OCI-LY7 (cell line): ENCODE results near the gene DENND1A. TPM values are rescaled to one million over a fixed set of nuclear protein-coding genes. Genes with fewer than 3 reads are reported as not detected.

Experiments
- BruUV-seq: library from RNA; stranded (reverse); fragments of 400-500 nt; replicated peaks from 2 replicates; lab custom pipeline; 2021; lab: Mats Ljungman, UMichigan
- CTCF ChIA-PET: fragments of 300-600 bp; sonication (Branson Sonifier 250); formaldehyde crosslinking; loops from one replicate; lab custom pipeline; 2022; ENCODE audit warnings: antibody characterized with exemption; ENCODE audit not compliant: unreplicated experiment; lab: Charles Lee
- POLR2A ChIA-PET: fragments of 300-600 bp; sonication (Branson Sonifier 250); formaldehyde crosslinking; loops from one replicate; lab custom pipeline; 2022; ENCODE audit warnings: antibody characterized with exemption; lab: Charles Lee
- DNase-seq: peaks from one replicate; pipeline ENCODE4 v3.0.0-alpha.2; 2015; ENCODE audit warnings: low spot score
- H2AFZ ChIP-seq: fragments of 200-600 bp; sonication (generic), shearing (Covaris generic); 2 replicates; pipeline ENCODE4 v1.6.1; 2014; ENCODE audit warnings: mild to moderate bottlenecking, antibody characterized with exemption, low read length, moderate library complexity
- H3K27ac ChIP-seq: fragments of 200-600 bp; sonication (generic); 2 replicates; pipeline ENCODE4 v1.5.1; 2014; ENCODE audit warnings: mixed run types, low read depth, mild to moderate bottlenecking, moderate library complexity, low read length, inconsistent platforms; ENCODE audit not compliant: poor library complexity, severe bottlenecking
- H3K36me3 ChIP-seq: fragments of 200-600 bp; sonication (generic); 2 replicates; pipeline ENCODE4 v1.6.1; 2014; ENCODE audit warnings: mild to moderate bottlenecking, antibody characterized with exemption, low read length, moderate library complexity, mixed read lengths; ENCODE audit not compliant: insufficient read depth
- H3K4me1 ChIP-seq: fragments of 200-600 bp; sonication (generic); 2 replicates; pipeline ENCODE4 v1.5.1; 2014; ENCODE audit warnings: mild to moderate bottlenecking, low read length; ENCODE audit not compliant: insufficient read depth, poor library complexity, severe bottlenecking
- H3K4me2 ChIP-seq: fragments of 200-600 bp; sonication (generic); 2 replicates; pipeline ENCODE4 v1.6.1; 2014; ENCODE audit warnings: mild to moderate bottlenecking, low read length
- H3K4me3 ChIP-seq: fragments of 200-600 bp; sonication (generic); 2 replicates; pipeline ENCODE4 v1.5.1; 2014; ENCODE audit warnings: mild to moderate bottlenecking, low read depth, low read length; ENCODE audit not compliant: poor library complexity, severe bottlenecking
- H3K79me2 ChIP-seq: fragments of 200-600 bp; sonication (generic); 2 replicates; pipeline ENCODE4 v1.6.1; 2016; ENCODE audit warnings: low read depth, mild to moderate bottlenecking, low read length, moderate library complexity, mixed read lengths; ENCODE audit not compliant: insufficient read depth
- H3K9me2 ChIP-seq: fragments of 200-600 bp; sonication (generic); 2 replicates; pipeline ENCODE4 v1.6.1; 2016; ENCODE audit warnings: mild to moderate bottlenecking, low read length, mixed read lengths; ENCODE audit not compliant: insufficient read depth
- H3K9me3 ChIP-seq: fragments of 200-600 bp; sonication (generic); 2 replicates; pipeline ENCODE4 v1.6.1; 2014; ENCODE audit warnings: mild to moderate bottlenecking, mixed run types, low read length, mixed read lengths
- H4K20me1 ChIP-seq: fragments of 200-600 bp; sonication (generic); 2 replicates; pipeline ENCODE4 v1.6.1; 2014; ENCODE audit warnings: mild to moderate bottlenecking, antibody characterized with exemption, low read length, moderate library complexity, mixed read lengths; ENCODE audit not compliant: insufficient read depth
- EZH2phosphoT487 ChIP-seq: fragments of 200-600 bp; sonication (generic); IDR thresholded peaks from 2 replicates; pipeline ENCODE4 v1.6.1; 2018; ENCODE audit warnings: low read depth, borderline replicate concordance, mild to moderate bottlenecking, mixed run types, antibody characterized with exemption, low read length, moderate library complexity, mixed read lengths
- intact Hi-C: fragments of 100-400 bp; cut with micrococcal nuclease; formaldehyde crosslinking; loops from one replicate; pipeline ENCODE4 v1.10.0; 2022; ENCODE audit not compliant: unreplicated experiment
- total RNA-seq, 2 experiments: library from RNA; depleted of rRNA in 1 of 2; stranded (reverse); fragments of >200 nt in 1 of 2; shearing (Covaris generic) in 1 of 2; gene quantifications; 2 replicates each; pipeline ENCODE4 v1.2.3, GENCODE V29; 2014 to 2022
- TF ChIP-seq, protein P1 (sequence below): fragments of 200-600 bp; sonication (generic); conservative IDR thresholded peaks from 2 replicates; pipeline ENCODE4 v1.5.1; 2014; ENCODE audit warnings: mild to moderate bottlenecking, antibody characterized with exemption, low read length, moderate library complexity, mixed read lengths

Gene DENND1A
- total RNA-seq, 2 experiments from 2014 or later: 17.9 to 36.3 TPM

DNA sequence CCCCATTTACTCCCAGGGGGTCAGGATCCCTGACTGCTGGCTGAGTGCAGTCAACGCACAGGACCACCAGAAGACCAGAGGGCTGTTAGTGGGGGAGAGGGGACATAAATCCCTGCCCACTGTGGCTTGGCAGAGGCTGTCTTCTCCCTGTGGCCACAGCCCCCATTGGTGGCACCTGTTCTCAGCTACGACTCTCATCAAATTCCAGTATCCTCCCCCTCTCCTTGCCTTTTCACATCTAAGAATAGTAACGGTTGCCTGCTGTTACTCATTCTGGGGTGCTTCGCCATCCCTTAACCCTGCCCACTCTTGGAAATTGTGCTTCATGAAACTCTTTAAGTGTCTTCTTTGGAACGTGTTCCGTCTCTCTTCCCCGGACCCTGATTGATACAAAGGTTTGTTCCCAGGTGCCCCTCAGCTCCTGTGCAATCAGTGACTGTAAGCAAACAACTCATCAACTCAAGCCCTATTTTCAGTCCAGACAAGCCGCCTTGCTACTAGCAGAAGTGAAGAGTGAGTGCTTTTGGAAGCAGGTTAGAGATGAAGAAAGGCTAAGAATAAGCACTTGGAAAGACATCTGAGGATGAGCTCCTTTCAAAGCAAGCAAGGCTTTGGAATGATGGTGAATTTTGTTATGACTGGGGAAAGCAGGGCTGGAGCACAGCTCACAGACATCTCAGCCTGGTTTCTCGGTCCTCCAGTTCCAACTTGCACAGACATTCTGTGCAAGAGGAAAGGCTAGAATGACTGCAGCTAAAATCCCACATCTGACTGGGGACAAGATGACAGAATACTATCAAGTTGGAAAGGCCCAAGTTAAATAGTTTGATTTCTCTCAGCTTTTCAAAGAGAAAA is 22.9 kb upstream of the DENND1A start:
- no peak for TF ChIP-seq EZH2phosphoT487
- TF ChIP-seq, protein P1, sequence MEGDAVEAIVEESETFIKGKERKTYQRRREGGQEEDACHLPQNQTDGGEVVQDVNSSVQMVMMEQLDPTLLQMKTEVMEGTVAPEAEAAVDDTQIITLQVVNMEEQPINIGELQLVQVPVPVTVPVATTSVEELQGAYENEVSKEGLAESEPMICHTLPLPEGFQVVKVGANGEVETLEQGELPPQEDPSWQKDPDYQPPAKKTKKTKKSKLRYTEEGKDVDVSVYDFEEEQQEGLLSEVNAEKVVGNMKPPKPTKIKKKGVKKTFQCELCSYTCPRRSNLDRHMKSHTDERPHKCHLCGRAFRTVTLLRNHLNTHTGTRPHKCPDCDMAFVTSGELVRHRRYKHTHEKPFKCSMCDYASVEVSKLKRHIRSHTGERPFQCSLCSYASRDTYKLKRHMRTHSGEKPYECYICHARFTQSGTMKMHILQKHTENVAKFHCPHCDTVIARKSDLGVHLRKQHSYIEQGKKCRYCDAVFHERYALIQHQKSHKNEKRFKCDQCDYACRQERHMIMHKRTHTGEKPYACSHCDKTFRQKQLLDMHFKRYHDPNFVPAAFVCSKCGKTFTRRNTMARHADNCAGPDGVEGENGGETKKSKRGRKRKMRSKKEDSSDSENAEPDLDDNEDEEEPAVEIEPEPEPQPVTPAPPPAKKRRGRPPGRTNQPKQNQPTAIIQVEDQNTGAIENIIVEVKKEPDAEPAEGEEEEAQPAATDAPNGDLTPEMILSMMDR: no peak
- ChIA-PET CTCF (no interaction called here), POLR2A (interaction anchor here (1.0 kb wide), 1 partner anchor 9 kb away, joined by 3 read pairs; no protein-coding TSS in a partner anchor)
- no peaks in the 10 kb centered on the region for H3K9me3 ChIP-seq
- no peaks in the 10 kb centered on the region for H4K20me1 ChIP-seq
- H3K4me3 ChIP-seq: no peak overlapping the region
- H3K4me1 ChIP-seq: no peaks in the 10 kb centered on the region
- intact Hi-C loops: no loop called here
- H3K9me2 ChIP-seq: no peaks in the 10 kb centered on the region
- H3K4me2 ChIP-seq: no peak overlapping the region
- no peak overlapping the region for H2AFZ ChIP-seq
- H3K79me2 ChIP-seq: no peaks in the 10 kb centered on the region
- no peak overlapping the region for H3K27ac ChIP-seq
- BruUV-seq: no TSS peak
- H3K36me3 ChIP-seq: no peaks in the 10 kb centered on the region
- DNase-seq: no peak

DNA sequence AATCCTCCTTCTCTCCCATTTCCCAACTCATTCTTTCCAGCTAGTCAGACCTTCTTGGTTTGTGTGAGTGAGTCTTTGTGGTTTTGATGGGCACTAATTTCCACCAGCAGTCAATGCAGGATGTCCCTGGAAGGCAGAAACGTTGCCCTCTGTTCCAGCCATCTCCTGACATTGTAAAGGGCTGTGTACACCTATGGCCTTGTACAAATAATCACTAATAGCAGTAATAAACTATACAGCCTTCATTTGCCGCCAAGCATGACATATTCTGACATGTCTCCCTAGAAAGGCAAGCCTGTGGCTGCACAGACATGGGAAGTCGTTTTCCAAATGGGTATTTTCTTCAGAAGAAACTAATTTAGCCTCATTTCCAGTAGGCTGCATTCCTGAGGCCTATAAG is 18.4 kb upstream of the DENND1A start:
- intact Hi-C loops: no loop called here
- Histone ChIP-seq H3K36me3 (no peaks in the 10 kb centered on the region), H4K20me1 (no peaks in the 10 kb centered on the region), H3K4me2 (no peak overlapping the region), H3K79me2 (no peaks in the 10 kb centered on the region), H2AFZ (no peak overlapping the region), H3K9me2 (no peaks in the 10 kb centered on the region), H3K27ac (no peak overlapping the region), H3K9me3 (no peaks in the 10 kb centered on the region), H3K4me1 (no peaks in the 10 kb centered on the region), H3K4me3 (no peak overlapping the region)
- no TSS peak for BruUV-seq
- CTCF ChIA-PET: no interaction called here
- POLR2A ChIA-PET: no interaction called here
- TF ChIP-seq EZH2phosphoT487: no peak
- TF ChIP-seq, protein P1: no peak
- no peak for DNase-seq

DNA sequence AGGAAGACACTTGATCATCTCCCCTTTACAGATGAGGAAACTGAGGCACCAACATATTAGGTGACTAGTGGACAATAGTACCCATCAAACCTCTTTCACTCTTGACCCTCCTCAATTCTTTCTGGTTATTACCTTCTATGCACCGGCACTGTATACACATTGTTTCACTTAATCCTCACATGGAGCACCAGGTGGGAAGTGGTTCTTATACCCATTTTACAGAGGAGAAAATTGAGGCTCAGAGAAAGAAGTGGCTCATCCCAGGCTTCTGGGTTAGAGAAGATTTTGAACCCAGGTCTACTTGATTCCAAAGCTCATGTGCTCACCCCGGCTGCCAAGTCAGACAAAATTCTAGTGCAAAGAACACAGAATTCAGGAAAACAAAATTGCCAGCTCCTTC is 17.4 kb upstream of the DENND1A start:
- Histone ChIP-seq H3K9me2 (no peaks in the 10 kb centered on the region), H3K4me2 (no peak overlapping the region), H3K4me1 (no peaks in the 10 kb centered on the region), H3K36me3 (no peaks in the 10 kb centered on the region), H4K20me1 (no peaks in the 10 kb centered on the region), H3K27ac (no peak overlapping the region), H3K79me2 (no peaks in the 10 kb centered on the region), H2AFZ (no peak overlapping the region), H3K9me3 (no peaks in the 10 kb centered on the region), H3K4me3 (no peak overlapping the region)
- TF ChIP-seq EZH2phosphoT487: no peak
- TF ChIP-seq, protein P1: no peak
- no TSS peak for BruUV-seq
- CTCF ChIA-PET: no interaction called here
- POLR2A ChIA-PET: interaction anchor here (0.7 to 1.0 kb wide), 2 partner anchors 21 to 802 kb away, joined by 3 read pairs; no protein-coding TSS in a partner anchor
- intact Hi-C loops: no loop called here
- no peak for DNase-seq
